Measurements from ENCODE around the gene WDR12. TPM values are rescaled to one million over a fixed set of nuclear protein-coding genes. Genes with fewer than 3 reads are reported as not detected.

WDR12 gene
- total RNA-seq, 2 experiments from 2014 or later, result 6.2 to 7.7 TPM

- H3K4me3 ChIP-seq (ENCODE audit: low read length), result no peak overlapping the region
- H3K27me3 ChIP-seq (ENCODE audit: control insufficient read depth in 1 of 2, insufficient read depth in 2 of 2, low read length in 2 of 2), result no peaks in the 10 kb centered on the region
- peak in 13 of 14 experiments; percentile 6 to 71 (median 18) for DNase-seq
- intact Hi-C loops (cut with DNase I, micrococcal nuclease), result loop anchor here (10.0 kb wide), 3 partner anchors 123 to 983 kb away; no protein-coding TSS in a partner anchor
- Mint-ChIP-seq H3K36me3 (ENCODE audit: low read depth) (no peaks in the 10 kb centered on the region), H3K9me3 (no peaks in the 10 kb centered on the region), H3K4me1 (ENCODE audit: low read depth) (peaks cover 17% of the 10 kb centered on the region), H3K4me3 (peak overlapping the region; percentile 46), H3K27me3 (no peaks in the 10 kb centered on the region), H3K27ac (no peak overlapping the region)
- no peaks in the 10 kb centered on the region for H3K36me3 ChIP-seq (ENCODE audit: insufficient read depth, low read length)
- peak; percentile 64 for TF ChIP-seq CTCF (IDR thresholded peaks at IDR 0.05)
- ChIA-PET CTCF (interaction anchor here (0.5 to 1.0 kb wide), 3 partner anchors 39 to 268 kb away, joined by 3 to 4 read pairs (median 3); no protein-coding TSS in a partner anchor), POLR2A (no interaction called here)
- H3K9me3 ChIP-seq (ENCODE audit: control insufficient read depth in 1 of 2, insufficient read depth in 1 of 2, low read length in 2 of 2), result no peaks in the 10 kb centered on the region
- peak; percentile 73 for ATAC-seq (ENCODE audit: poor library complexity)
- peaks cover 6% of the 10 kb centered on the region for H3K4me1 ChIP-seq (ENCODE audit: insufficient read depth, low read length)
- no peak overlapping the region for H3K27ac ChIP-seq (ENCODE audit: low read depth in 1 of 2, low read length in 2 of 2)
Measured at GRCh38 chr2:202831242-202832220, 79.9 kb downstream of the WDR12 start.

- intact Hi-C loops (cut with DNase I, micrococcal nuclease), result loop anchor here in 1 of 2 experiments (5.0 kb wide), 1 partner anchor 627 kb away; no protein-coding TSS in a partner anchor
- no peaks in the 10 kb centered on the region for H3K9me3 ChIP-seq (ENCODE audit: control insufficient read depth in 1 of 2, insufficient read depth in 1 of 2, low read length in 2 of 2)
- Mint-ChIP-seq H3K9me3 (no peaks in the 10 kb centered on the region), H3K36me3 (ENCODE audit: low read depth) (no peaks in the 10 kb centered on the region), H3K4me3 (no peak overlapping the region), H3K4me1 (ENCODE audit: low read depth) (no peaks in the 10 kb centered on the region), H3K27ac (no peak overlapping the region), H3K27me3 (no peaks in the 10 kb centered on the region)
- ChIA-PET CTCF (no interaction called here), POLR2A (no interaction called here)
- ATAC-seq (ENCODE audit: poor library complexity) (no peak), DNase-seq (no peak)
- no peak overlapping the region for H3K27ac ChIP-seq (ENCODE audit: low read depth in 1 of 2, low read length in 2 of 2)
- TF ChIP-seq CTCF (IDR thresholded peaks at IDR 0.05), result no peak
- H3K27me3 ChIP-seq (ENCODE audit: control insufficient read depth in 1 of 2, insufficient read depth in 2 of 2, low read length in 2 of 2), result no peaks in the 10 kb centered on the region
- H3K36me3 ChIP-seq (ENCODE audit: insufficient read depth, low read length), result no peaks in the 10 kb centered on the region
- H3K4me3 ChIP-seq (ENCODE audit: low read length), result no peak overlapping the region
- no peaks in the 10 kb centered on the region for H3K4me1 ChIP-seq (ENCODE audit: insufficient read depth, low read length)
Measured at GRCh38 chr2:202824901-202825300, 86.6 kb downstream of the WDR12 start.

Other genes starting within 250 kb of the WDR12 start
- 1 to 10 TPM; 1.5 to 1.6 TPM for gene ICA1L, start 39.9 kb downstream of the WDR12 start, total RNA-seq
- 1 to 10 TPM; 9.0 to 9.6 TPM for gene CARF, start 602 bp upstream of the WDR12 start, total RNA-seq
- 10 to 100 TPM in 1 of 2 experiments, 1 to 10 TPM in 1; 8.3 to 11.2 TPM for gene NBEAL1, start 103.2 kb upstream of the WDR12 start, total RNA-seq